K562 (cell line): ENCODE data around the gene SLC7A4. TPM values are rescaled to one million over a fixed set of nuclear protein-coding genes. Genes with fewer than 3 reads are reported as not detected.
A peak's percentile ranks its signal among the peaks of the same experiment; 100 is the strongest.

Source experiments
- CEBPZ ChIP-seq: fragments of 150-350 bp; IDR thresholded peaks from 2 replicates; pipeline ENCODE4 v1.6.1; 2014; ENCODE audit warnings: low read depth, mild to moderate bottlenecking, low read length, borderline replicate concordance
- CREM ChIP-seq: IDR thresholded peaks from 2 replicates; pipeline ENCODE4 v1.6.1; 2014; ENCODE audit warnings: antibody characterized with exemption, low read depth
- HINFP ChIP-seq: fragments of 450-650 bp; conservative IDR thresholded peaks from 2 replicates; pipeline ENCODE4 v1.6.1; 2016; ENCODE audit warnings: missing genetic modification characterization, low read depth, mild to moderate bottlenecking, control low read depth, missing compliant biosample characterization
- MLX ChIP-seq, 2 experiments: fragments of 450-650 bp in 1 of 2; sonication (generic) in 1 of 2; formaldehyde crosslinking; conservative IDR thresholded peaks; 2 replicates each; pipeline versions ENCODE4 v1.4.0 to v1.8.1; 2020 to 2022; ENCODE audit warnings: mild to moderate bottlenecking in 1 of 2, missing genetic modification reagents in 1 of 2
- MTA3 ChIP-seq: fragments of 450-650 bp; formaldehyde crosslinking; IDR thresholded peaks from 2 replicates; pipeline ENCODE4 v1.6.1; 2017; ENCODE audit warnings: mild to moderate bottlenecking, borderline replicate concordance
- REST ChIP-seq, 2 experiments: fragments of 450-650 bp; formaldehyde crosslinking in 1 of 2; IDR thresholded peaks; 2 replicates each; pipeline versions ENCODE4 v1.4.0 to v1.6.1; 2014 to 2020; ENCODE audit warnings: mild to moderate bottlenecking in 2 of 2, borderline replicate concordance in 1 of 2, low read depth in 1 of 2
- SMARCE1 ChIP-seq: fragments of 450-650 bp; IDR thresholded peaks from 2 replicates; pipeline ENCODE4 v1.7.1; 2016; ENCODE audit warnings: mild to moderate bottlenecking
- USF2 ChIP-seq: sonication (generic); formaldehyde crosslinking; IDR thresholded peaks from 2 replicates; pipeline ENCODE4 v1.5.0; 2020; ENCODE audit warnings: missing genetic modification reagents
- ZBTB8A ChIP-seq: fragments of 450-650 bp; IDR thresholded peaks from 2 replicates; pipeline ENCODE4 v1.6.1; 2018; ENCODE audit warnings: mild to moderate bottlenecking, moderate library complexity; ENCODE audit not compliant: partially characterized antibody
- ZNF668 ChIP-seq: fragments of 250-450 bp; sonication (Bioruptor Pico); IDR thresholded peaks from 2 replicates; pipeline ENCODE4 v1.8.0; 2022; ENCODE audit warnings: mild to moderate bottlenecking, inconsistent platforms
- ZNF75A ChIP-seq: fragments of 450-650 bp; formaldehyde crosslinking; IDR thresholded peaks from 2 replicates; pipeline ENCODE4 v1.4.0; 2020; ENCODE audit warnings: mild to moderate bottlenecking
- ZNF766 ChIP-seq: fragments of 200-800 bp; sonication (Bioruptor generic); conservative IDR thresholded peaks from 2 replicates; pipeline ENCODE4 v1.6.1; 2016; ENCODE audit warnings: missing genetic modification characterization, missing compliant biosample characterization
- polyA plus RNA-seq, 8 experiments: library from polyadenylated mRNA; depleted of rRNA in 4 of 8; stranded (reverse) in 5 of 8; unstranded in 3 of 8; fragments of >200 nt; fragmentation: Nextera tagmentation in 2 of 8; fragmentation: Illumina TruSeq in 1 of 8; extraction: Ambion mirVana in 2 of 8; extraction: Trizol in 1 of 8; gene quantifications; 2 replicates each; pipeline versions ENCODE4 v1.2.1 to v1.2.3, GENCODE V29; 2011 to 2014; ENCODE audit warnings: inconsistent platforms in 1 of 8, missing spikeins in 1 of 8
- total RNA-seq, 7 experiments: library from RNA; depleted of rRNA in 6 of 7; stranded (reverse); fragments of >200 nt in 6 of 7; fragmentation: Illumina TruSeq in 2 of 7; extraction: Trizol in 2 of 7; gene quantifications; 2 replicates each; pipeline versions ENCODE4 v1.2.1 to v1.2.3, GENCODE V29; 2011 to 2021; ENCODE audit warnings: low replicate concordance in 1 of 7

SLC7A4 gene
- total and polyA plus RNA-seq, 9 of the 15 experiments (the other 6 are each of a cell fraction or from before 2014, with no cell fraction given): not detected

- TF ChIP-seq ZNF75A (CRISPR knock-in tag) (no peak), MTA3 (no peak), CEBPZ (no peak), MLX (CRISPR knock-in tag; conservative IDR thresholded peaks at IDR 0.05) (0 out of 4 replicates have a peak, but pooled peaks of 1 of the 2 experiments have one; percentile 70), HINFP (tag) (no peak), CREM (no peak), ZBTB8A (no peak), USF2 (no peak), ZNF668 (CRISPR knock-in tag) (no peak), REST (IDR thresholded peaks at IDR 0.05; ENCODE audit: borderline replicate concordance) (no peak), REST (CRISPR knock-in tag; IDR thresholded peaks at IDR 0.05; ENCODE audit: low read depth) (0 out of 2 replicates have a peak, but pooled peaks have one; percentile 44), ZNF766 (CRISPR knock-in tag) (no peak), SMARCE1 (no peak)
These were observed 43.3 kb upstream of the SLC7A4 start (continued) for GRCh38 chr22:21075516-21076138.
